A204.1 (cell line): ENCODE data around the gene HTT-AS.

Experiments
- FAIRE-seq: peaks from 2 replicates; lab custom pipeline; 2012; peaks lifted over from hg19 to GRCh38; lab: Jason Lieb, UNC

Gene HTT-AS

GRCh38 chr4:3029464-3029863 is 44.9 kb downstream of the HTT-AS start:
- FAIRE-seq: no peak

GRCh38 chr4:3026540-3026939 is 47.8 kb downstream of the HTT-AS start:
- no peak for FAIRE-seq

GRCh38 chr4:3025881-3026280 is 48.5 kb downstream of the HTT-AS start:
- no peak for FAIRE-seq

GRCh38 chr4:3022651-3023050 is 51.7 kb downstream of the HTT-AS start:
- FAIRE-seq: no peak

GRCh38 chr4:3022112-3022511 is 52.2 kb downstream of the HTT-AS start:
- FAIRE-seq: no peak

GRCh38 chr4:3021627-3022026 is 52.7 kb downstream of the HTT-AS start:
- FAIRE-seq: no peak

GRCh38 chr4:3021127-3021526 is 53.2 kb downstream of the HTT-AS start:
- no peak for FAIRE-seq

- no peak for FAIRE-seq
Measured at GRCh38 chr4:3019145-3019846, 55.0 kb downstream of the HTT-AS start.

- FAIRE-seq: no peak
Measured at GRCh38 chr4:3017504-3017903, 56.8 kb downstream of the HTT-AS start.

GRCh38 chr4:3016961-3017360 is 57.4 kb downstream of the HTT-AS start:
- FAIRE-seq: no peak

GRCh38 chr4:3013839-3014350 is 60.4 kb downstream of the HTT-AS start:
- no peak for FAIRE-seq
